T-helper 22 cell (primary cell): ENCODE data around the gene PUM2.

Experiments used
- DNase-seq: peaks from one replicate; pipeline ENCODE4 v3.0.0-alpha.2; 2020; ENCODE audit warnings: low read depth

PUM2 gene

GRCh38 chr2:20339012-20339411 lies 11.6 kb downstream of the PUM2 start:
- DNase-seq = no peak

- no peak for DNase-seq
Observed at GRCh38 chr2:20334605-20335203, 15.9 kb downstream of the PUM2 start.

GRCh38 chr2:20333738-20334137 lies 16.9 kb downstream of the PUM2 start:
- DNase-seq = no peak

- DNase-seq = no peak
Observed at GRCh38 chr2:20330192-20330591, 20.5 kb downstream of the PUM2 start.

- no peak for DNase-seq
Observed at GRCh38 chr2:20327370-20327769, 23.3 kb downstream of the PUM2 start.

- DNase-seq = peak; percentile 11
Observed at GRCh38 chr2:20326163-20326780, 24.4 kb downstream of the PUM2 start.

- DNase-seq = no peak
Observed at GRCh38 chr2:20322527-20323300, 27.9 kb downstream of the PUM2 start.

GRCh38 chr2:20317690-20318089 lies 33.0 kb downstream of the PUM2 start:
- DNase-seq = no peak

- no peak for DNase-seq
Observed at GRCh38 chr2:20317197-20317596, 33.4 kb downstream of the PUM2 start.

GRCh38 chr2:20314562-20315501 lies 35.8 kb downstream of the PUM2 start:
- no peak for DNase-seq

GRCh38 chr2:20313659-20314058 lies 37.0 kb downstream of the PUM2 start:
- no peak for DNase-seq

- DNase-seq = no peak
Observed at GRCh38 chr2:20309001-20309400, 41.6 kb downstream of the PUM2 start.

GRCh38 chr2:20307311-20307710 lies 43.3 kb downstream of the PUM2 start:
- no peak for DNase-seq

GRCh38 chr2:20304411-20304810 lies 46.2 kb downstream of the PUM2 start:
- DNase-seq = no peak

- DNase-seq = no peak
Observed at GRCh38 chr2:20303966-20304365, 46.7 kb downstream of the PUM2 start.

GRCh38 chr2:20302019-20302418 lies 48.6 kb downstream of the PUM2 start:
- no peak for DNase-seq

GRCh38 chr2:20300656-20301055 lies 50.0 kb downstream of the PUM2 start:
- no peak for DNase-seq

GRCh38 chr2:20299113-20299512 lies 51.5 kb downstream of the PUM2 start:
- no peak for DNase-seq

- DNase-seq = no peak
Observed at GRCh38 chr2:20294231-20294630, 56.4 kb downstream of the PUM2 start.

- no peak for DNase-seq
Observed at GRCh38 chr2:20292984-20293383, 57.7 kb downstream of the PUM2 start.

GRCh38 chr2:20291846-20292408 lies 58.7 kb downstream of the PUM2 start:
- no peak for DNase-seq

- DNase-seq = no peak
Observed at GRCh38 chr2:20291106-20291564, 59.5 kb downstream of the PUM2 start.
